Esophagus muscularis mucosa (tissue), 4 donors: Measurements from ENCODE around the gene ACTL6B.

Source experiments
- EP300 ChIP-seq: sonication (generic); formaldehyde crosslinking; IDR thresholded peaks from one replicate; pipeline ENCODE4 v1.6.1; 2017; ENCODE audit warnings: antibody characterized with exemption
- POLR2A ChIP-seq: fragments of 450-650 bp; IDR thresholded peaks from one replicate; pipeline ENCODE4 v1.6.1; 2017; ENCODE audit warnings: antibody characterized with exemption, moderate library complexity, mild to moderate bottlenecking, low read depth
- POLR2AphosphoS5 ChIP-seq, 2 donors: sonication (generic); formaldehyde crosslinking; IDR thresholded peaks; one replicate each; pipeline ENCODE4 v1.6.1; 2017; ENCODE audit warnings: antibody characterized with exemption in 2 of 2
- TF ChIP-seq, protein P1 (sequence below), 3 experiments: fragments of 200-600 bp in 2 of 3; fragments of 450-650 bp in 1 of 3; sonication (generic) in 2 of 3; IDR thresholded peaks; one replicate each; pipeline ENCODE4 v1.5.1; 2017 to 2019; ENCODE audit warnings: antibody characterized with exemption in 3 of 3, mild to moderate bottlenecking in 2 of 3, moderate library complexity in 1 of 3

DNA sequence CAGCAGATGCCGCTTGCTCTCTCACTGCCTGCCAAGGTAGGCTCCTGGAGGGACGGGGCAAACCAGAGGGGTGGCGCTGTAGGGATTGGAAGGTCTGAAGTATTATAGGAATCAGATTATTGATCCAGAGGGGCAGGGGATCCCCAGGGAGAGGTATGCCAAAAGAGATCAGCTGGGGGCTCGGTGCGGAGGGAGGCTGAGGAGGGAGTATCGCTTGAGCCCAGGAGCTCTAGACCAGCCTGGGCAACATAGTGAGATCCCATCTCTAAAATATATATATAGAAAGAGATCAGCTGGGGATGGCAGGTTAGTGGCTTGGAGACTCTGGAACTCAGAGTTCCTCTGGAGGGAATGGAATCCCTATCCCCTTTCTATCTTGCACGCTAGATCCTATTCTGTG, 61.1 kb downstream of the ACTL6B start:
- TF ChIP-seq, protein P1, sequence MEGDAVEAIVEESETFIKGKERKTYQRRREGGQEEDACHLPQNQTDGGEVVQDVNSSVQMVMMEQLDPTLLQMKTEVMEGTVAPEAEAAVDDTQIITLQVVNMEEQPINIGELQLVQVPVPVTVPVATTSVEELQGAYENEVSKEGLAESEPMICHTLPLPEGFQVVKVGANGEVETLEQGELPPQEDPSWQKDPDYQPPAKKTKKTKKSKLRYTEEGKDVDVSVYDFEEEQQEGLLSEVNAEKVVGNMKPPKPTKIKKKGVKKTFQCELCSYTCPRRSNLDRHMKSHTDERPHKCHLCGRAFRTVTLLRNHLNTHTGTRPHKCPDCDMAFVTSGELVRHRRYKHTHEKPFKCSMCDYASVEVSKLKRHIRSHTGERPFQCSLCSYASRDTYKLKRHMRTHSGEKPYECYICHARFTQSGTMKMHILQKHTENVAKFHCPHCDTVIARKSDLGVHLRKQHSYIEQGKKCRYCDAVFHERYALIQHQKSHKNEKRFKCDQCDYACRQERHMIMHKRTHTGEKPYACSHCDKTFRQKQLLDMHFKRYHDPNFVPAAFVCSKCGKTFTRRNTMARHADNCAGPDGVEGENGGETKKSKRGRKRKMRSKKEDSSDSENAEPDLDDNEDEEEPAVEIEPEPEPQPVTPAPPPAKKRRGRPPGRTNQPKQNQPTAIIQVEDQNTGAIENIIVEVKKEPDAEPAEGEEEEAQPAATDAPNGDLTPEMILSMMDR (IDR thresholded peaks at IDR 0.05): no peak
- TF ChIP-seq POLR2A (no peak), POLR2AphosphoS5 (IDR thresholded peaks at IDR 0.05) (no peak), EP300 (no peak)
